GM19468 (cell line): ENCODE measurements around the gene SLAMF8.
A peak's percentile ranks its signal among the peaks of the same experiment; 100 is the strongest.

ENCODE experiments used
- ATAC-seq: cut with Tn5 transposase; IDR thresholded peaks from one replicate; pipeline ENCODE4 v1.9.1; 2021; ENCODE audit warnings: mild to moderate bottlenecking, moderate library complexity, moderate number of reproducible peaks; ENCODE audit not compliant: unreplicated experiment; ENCODE audit errors: extremely low read depth

The SLAMF8 gene

GRCh38 chr1:159817276-159818041, 9.2 kb upstream of the SLAMF8 start:
- ATAC-seq = no peak

GRCh38 chr1:159821171-159821867, 5.4 kb upstream of the SLAMF8 start:
- ATAC-seq = no peak

DNA sequence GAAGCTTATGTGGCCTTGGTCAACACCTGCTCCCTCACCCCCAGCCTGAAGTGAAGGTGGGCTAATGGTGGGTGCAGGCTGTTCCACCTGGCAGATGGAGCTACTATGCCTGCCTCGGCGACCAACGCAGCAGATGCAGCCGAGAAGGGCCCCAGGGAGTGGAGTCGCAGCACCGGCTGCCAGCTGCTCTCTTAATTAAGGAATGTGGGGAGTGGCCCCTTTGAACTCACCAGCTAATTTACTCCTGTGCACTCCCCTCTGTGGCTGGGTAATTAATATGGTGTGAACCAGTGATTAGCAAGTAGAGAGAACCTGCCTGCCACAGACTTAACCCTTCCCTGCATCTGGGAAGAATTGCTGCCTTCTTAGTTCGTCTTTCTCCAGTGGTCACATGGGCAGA, 3.3 kb upstream of the SLAMF8 start:
- no peak for ATAC-seq

GRCh38 chr1:159825564-159825963, 1.1 kb upstream of the SLAMF8 start:
- ATAC-seq = no peak

DNA sequence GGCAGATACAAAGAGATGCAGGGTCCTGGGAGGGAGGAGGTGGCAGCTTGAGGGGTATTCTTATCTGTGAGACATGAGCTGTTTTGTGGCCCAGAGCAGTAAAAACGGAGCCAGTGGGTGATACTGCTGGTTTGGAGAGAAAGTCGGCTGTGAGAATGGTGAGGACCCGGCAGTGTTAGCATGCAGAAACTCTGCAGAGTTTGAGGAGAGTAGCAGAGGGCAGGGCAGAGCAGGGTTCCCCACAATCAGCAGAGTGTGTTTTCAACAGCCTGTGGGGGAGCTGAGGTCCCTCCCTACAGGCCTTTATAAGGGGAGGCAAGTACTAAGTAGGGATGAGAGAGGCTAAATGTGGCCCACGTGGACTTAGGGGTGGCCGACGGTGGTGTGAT, 423 bp downstream of the SLAMF8 start:
- ATAC-seq = no peak

DNA sequence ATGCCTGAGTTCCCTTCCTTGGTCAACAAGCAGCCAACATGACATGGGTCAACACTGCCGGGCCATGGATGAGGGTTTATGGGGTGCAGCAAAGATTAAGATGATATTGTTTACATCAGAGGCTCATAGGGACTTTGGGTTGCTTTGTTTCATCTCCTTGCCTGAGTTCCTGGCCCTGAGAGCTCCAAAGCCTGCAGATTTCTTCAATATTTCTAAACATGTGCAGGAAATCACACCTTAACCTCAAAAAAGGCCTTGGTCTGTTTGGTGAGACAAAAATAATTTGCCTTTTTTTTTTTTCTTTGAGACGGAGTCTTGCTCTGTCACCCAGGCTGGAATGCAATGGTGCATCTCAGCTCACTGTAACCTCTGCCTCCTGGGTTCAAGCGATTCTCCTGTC, 876 bp downstream of the SLAMF8 start:
- ATAC-seq = no peak

DNA sequence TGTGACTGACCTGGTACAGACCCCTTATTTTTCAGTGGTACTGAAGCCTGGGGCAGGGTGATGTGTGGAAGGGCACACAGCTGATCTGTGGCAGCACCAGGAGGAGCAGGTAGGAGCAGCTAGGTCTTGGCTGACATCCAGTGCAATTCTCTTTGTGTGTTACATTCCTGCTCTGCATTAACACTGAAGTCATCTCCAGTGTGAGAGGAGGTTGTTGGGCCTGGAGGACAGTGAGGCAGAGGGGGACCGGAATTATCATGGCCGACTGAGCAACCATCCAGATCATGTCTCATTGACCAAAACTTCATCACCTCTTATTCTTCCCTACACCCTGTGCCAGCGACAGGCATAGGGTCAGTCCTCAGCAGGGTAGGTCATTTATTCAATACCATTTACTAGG, 1.5 kb downstream of the SLAMF8 start:
- no peak for ATAC-seq

GRCh38 chr1:159828581-159829272, 2.1 kb downstream of the SLAMF8 start:
- ATAC-seq = no peak

DNA sequence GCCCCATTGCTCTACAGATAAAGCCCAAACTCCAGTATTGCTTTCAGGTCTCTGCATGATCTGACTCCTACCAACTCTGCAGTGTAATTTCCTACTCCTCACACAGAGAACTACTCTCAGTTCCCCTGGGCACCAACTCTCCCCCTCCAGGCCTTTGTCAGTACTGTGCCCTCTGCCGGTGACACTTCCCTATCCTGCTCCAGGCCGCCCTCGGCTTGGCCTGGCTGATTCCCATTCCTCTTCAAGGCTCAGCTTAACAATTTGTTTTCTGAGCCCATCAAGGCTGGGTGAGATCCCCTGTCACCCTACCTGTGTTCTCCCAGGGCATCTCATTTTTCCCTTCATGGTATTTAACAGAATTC, 2.6 kb downstream of the SLAMF8 start:
- peak; percentile 80 for ATAC-seq

DNA sequence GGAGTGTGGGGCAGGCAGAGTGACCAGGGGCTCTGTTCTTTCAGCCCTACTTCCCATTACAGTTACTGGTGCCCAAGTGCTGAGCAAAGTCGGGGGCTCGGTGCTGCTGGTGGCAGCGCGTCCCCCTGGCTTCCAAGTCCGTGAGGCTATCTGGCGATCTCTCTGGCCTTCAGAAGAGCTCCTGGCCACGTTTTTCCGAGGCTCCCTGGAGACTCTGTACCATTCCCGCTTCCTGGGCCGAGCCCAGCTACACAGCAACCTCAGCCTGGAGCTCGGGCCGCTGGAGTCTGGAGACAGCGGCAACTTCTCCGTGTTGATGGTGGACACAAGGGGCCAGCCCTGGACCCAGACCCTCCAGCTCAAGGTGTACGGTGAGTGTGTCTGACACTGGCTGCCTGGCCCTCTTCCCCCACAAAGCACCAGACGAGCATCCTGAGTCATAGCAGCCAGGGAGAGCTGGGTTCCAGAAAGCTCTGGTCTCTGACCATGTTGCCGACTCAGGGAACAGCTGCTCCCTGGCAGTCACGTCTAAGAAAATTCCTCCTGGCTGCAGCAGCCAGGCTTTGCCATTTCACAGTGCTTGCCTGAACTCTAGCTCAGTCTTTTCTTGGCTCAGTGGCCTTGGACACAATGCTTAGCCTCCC, 3.3 kb downstream of the SLAMF8 start:
- ATAC-seq = no peak

DNA sequence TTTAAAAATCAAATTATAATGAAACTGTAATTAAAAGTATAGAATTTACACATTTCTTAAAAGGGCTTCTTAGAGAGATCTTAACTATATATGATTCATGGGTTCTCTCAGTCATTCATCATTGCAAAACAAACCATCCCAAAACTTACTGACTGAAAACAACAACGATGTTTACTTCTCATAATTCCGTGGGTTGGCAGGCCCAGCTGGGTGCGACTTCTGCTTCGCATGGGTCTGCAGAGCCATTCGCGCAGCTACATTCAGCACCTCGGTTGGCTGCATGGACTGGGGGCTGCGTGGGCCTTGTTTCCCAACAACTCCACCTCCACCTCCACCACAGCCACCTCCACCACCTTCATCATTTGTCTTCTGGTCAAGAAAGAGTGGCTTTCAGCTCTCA, 4.0 kb downstream of the SLAMF8 start:
- ATAC-seq = no peak

DNA sequence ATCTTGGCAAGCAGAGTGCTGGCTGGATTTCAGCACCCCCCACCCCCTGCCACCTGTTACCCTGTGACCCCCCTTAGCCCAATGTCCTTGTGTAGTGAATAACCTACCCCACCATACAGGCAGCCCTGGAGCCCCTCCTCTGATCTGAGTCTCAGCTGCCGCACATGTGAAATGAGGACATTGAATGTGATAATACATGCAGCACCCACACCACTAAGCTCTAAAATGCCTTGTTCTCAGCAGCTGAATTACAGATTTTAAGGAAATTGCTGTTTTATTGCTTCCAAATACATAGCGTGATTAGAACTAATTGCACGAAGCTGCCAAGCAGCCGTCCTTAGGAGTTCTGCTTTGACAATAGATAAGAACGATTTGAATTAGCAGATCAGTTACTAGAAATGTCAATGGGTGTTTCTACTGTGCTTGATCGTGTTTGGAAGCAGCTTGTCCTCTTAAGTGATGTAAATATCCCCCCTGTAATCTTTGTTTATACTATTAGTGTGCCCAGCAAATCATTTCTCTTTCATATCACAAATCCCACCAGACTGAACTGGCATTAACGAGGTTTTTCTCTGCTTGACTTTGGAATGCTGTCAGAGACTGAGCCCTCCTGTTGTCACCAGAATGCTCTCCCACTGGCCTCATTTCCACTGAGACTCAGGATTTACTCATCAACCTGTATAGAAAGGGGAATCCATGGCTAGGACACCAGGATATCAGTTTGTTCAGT, 4.9 kb downstream of the SLAMF8 start:
- ATAC-seq = no peak

DNA sequence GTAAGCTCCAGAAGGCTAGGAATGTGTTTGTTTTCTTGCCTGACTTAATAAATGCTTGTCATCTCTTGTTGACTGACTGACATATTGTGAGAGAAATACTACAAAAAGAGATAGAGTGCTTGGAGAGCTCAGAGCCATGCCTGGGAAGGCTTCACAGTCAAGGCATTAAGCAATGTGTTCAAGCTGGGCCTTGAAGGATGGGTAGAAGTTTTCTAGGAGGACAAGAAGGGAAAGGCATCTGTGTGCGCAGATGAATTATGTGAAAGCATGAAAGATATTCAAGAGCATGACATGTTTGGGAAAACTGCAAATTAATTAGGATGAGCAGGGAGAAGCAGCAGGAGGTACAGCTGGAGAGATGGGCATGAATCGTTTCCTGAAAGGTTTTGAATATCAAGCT, 5.6 kb downstream of the SLAMF8 start:
- no peak for ATAC-seq

DNA sequence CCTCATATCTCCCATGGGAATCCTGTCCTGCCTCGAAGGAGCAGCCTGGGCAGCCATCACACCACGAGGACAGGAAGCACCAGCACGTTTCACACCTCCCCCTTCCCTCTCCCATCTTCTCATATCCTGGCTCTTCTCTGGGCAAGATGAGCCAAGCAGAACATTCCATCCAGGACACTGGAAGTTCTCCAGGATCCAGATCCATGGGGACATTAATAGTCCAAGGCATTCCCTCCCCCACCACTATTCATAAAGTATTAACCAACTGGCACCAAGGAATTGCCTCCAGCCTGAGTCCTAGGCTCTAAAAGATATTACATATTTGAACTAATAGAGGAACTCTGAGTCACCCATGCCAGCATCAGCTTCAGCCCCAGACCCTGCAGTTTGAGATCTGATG, 8.7 kb downstream of the SLAMF8 start:
- no peak for ATAC-seq

- no peak for ATAC-seq
Observed at GRCh38 chr1:159835862-159836525, 9.3 kb downstream of the SLAMF8 start.

DNA sequence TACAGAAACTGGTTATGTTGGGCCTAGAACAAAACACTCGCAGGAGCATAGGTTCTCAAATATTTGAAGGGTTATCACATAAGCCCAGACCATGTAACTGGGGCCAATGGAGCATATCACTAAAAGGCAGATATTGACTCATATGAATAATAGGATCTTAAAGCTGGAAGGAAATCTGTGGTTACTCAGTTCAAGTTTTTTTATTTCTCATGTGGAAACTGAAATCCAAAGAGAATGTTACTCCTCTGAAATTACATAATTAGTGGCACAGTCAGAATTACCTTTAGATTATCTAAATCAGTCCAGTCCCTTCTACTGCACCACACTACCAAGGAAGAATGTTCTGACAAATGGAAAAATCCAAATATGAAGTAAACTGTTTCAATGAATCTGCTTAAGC, 12.0 kb downstream of the SLAMF8 start:
- ATAC-seq = peak; percentile 38

- peak; percentile 42 for ATAC-seq
Observed at GRCh38 chr1:159839116-159839849, 12.6 kb downstream of the SLAMF8 start.

GRCh38 chr1:159841749-159842148, 15.1 kb downstream of the SLAMF8 start:
- no peak for ATAC-seq

DNA sequence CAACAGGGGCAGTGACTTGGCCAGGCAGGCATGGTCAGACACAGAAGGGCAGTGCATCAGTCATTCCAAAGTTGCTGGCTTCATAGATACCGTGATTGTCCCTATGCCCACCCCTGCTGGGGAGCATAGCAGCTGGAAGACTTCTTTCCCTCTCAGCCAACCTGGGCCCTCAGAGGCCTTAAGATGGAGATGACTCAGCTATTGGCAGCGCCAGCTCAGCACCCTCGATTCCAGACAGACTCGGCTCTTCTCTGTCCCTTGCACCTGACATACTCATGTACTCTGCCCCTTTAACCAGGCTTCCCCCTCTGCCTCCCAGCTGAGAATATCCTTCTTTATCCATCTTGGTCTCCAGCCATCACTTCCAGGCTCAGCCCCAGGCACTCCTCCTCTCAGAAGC, 16.8 kb downstream of the SLAMF8 start:
- ATAC-seq = no peak
